GM12865 (cell line): ENCODE data around the gene MEIS1.

Experiments used
- DNase-seq: peaks from one replicate; pipeline ENCODE4 v3.0.0; 2010; ENCODE audit warnings: low read depth
- H3K4me3 ChIP-seq: 2 replicates; pipeline ENCODE4 v1.5.1; 2011; ENCODE audit warnings: mild to moderate bottlenecking, low read depth, low read length, control low read depth
- TF ChIP-seq, protein P1 (sequence below): IDR thresholded peaks from 2 replicates; pipeline ENCODE4 v1.5.1; 2011; ENCODE audit warnings: low read length, control low read depth, low read depth, inconsistent platforms; ENCODE audit not compliant: insufficient read depth; ENCODE audit errors: missing control alignments

Gene MEIS1

DNA sequence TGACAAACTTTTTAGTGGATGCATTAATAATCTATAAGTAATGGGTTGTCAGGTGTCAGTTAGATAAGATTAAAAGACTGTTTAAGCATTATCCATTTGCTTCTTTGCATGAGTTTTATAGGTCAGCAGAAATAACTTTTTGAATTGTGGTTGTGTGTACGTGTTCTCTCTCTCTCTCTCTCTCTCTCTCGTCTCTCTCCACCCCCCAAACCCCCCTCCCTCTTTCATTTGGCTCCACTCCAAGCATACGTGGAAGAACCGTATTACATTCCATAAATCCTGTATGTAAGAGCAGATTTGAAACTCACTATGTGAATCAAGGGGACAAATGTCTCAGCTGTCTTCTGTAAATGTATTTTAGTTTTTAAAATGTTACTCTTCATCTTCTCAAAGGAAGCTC lies 120.2 kb downstream of the MEIS1 start:
- TF ChIP-seq, protein P1, sequence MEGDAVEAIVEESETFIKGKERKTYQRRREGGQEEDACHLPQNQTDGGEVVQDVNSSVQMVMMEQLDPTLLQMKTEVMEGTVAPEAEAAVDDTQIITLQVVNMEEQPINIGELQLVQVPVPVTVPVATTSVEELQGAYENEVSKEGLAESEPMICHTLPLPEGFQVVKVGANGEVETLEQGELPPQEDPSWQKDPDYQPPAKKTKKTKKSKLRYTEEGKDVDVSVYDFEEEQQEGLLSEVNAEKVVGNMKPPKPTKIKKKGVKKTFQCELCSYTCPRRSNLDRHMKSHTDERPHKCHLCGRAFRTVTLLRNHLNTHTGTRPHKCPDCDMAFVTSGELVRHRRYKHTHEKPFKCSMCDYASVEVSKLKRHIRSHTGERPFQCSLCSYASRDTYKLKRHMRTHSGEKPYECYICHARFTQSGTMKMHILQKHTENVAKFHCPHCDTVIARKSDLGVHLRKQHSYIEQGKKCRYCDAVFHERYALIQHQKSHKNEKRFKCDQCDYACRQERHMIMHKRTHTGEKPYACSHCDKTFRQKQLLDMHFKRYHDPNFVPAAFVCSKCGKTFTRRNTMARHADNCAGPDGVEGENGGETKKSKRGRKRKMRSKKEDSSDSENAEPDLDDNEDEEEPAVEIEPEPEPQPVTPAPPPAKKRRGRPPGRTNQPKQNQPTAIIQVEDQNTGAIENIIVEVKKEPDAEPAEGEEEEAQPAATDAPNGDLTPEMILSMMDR: no peak
- no peak overlapping the region for H3K4me3 ChIP-seq
- DNase-seq: no peak

DNA sequence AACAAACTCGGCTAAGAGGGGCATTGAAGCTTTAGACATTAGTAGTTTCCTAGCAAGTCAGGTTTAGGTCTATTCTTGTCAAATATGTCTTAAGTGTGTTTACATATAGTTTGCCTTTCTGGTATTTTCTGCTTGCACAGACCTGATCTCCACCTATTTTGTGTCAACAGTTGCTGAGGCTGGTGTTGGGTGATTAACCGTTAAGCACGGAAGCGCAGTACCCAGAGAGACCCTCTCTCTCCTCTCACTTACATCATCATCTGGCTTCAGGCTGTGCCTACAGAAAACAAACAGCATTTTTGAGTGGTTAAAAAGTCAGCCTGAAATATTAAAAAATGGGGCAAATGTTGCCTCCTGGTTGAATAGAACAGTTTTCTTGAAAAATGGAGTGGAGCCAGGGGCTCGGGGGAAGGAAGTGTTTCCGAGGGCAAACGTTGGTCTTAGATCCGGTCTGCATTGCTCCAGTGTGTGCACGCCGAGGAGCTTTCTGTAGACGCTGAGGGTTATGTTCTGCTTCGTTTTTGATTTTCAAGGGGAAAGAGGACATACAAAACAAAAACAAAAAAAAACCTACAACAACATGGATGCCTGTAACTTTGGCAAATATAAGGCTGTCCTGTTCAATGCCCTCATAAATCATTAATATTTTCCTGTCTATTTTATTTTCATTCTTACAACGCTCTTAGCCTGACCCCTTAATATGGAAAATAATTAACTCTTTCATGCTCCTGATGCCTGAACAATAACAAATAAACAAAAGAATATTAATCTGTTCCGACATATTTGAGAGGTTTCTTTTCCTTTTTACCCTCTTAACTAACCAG lies 120.8 kb downstream of the MEIS1 start:
- TF ChIP-seq, protein P1: no peak
- no peak overlapping the region for H3K4me3 ChIP-seq
- DNase-seq: no peak

DNA sequence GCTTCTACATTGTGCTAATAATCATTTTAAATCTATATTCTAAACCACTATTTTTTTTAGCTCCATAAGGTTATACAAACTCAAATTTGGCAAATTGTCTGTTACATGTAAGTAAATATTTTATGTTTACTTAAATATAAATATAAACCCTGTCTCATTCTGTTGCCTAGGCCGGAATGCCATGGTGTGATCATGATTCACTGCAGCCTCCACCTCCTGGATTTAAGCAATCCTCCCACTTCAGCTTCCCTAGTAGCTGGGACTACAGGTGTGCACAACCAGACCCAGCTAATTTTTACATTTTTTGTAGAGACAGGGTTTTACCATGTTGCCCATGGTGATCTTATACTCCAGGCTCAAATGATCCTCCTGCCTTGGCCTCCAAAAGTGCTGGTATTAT lies 124.7 kb downstream of the MEIS1 start:
- DNase-seq: no peak

DNA sequence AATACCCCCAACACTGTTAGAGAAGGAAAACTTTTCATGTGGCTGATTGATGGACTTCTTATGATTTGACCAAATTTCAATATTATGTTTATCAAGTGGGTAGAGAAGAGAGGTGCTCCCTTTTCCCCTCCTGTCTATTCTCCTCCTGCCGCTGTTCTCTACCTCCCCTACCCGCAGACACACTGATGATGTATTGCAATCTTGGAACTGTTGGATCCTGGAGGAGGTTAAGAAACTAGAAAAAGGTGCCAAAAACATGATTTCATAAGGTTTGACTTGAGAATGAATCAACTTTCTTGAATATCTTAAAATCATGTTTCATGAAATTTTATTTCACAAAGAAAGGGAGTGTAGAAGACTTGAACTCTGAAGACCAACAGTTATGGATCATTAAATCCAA lies 125.8 kb downstream of the MEIS1 start:
- no peak for DNase-seq
- TF ChIP-seq, protein P1: no peak
- no peak overlapping the region for H3K4me3 ChIP-seq

More for the DNA sequence above, 124.7 kb downstream of the MEIS1 start:
- no peak overlapping the region for H3K4me3 ChIP-seq
- TF ChIP-seq, protein P1: no peak

DNA sequence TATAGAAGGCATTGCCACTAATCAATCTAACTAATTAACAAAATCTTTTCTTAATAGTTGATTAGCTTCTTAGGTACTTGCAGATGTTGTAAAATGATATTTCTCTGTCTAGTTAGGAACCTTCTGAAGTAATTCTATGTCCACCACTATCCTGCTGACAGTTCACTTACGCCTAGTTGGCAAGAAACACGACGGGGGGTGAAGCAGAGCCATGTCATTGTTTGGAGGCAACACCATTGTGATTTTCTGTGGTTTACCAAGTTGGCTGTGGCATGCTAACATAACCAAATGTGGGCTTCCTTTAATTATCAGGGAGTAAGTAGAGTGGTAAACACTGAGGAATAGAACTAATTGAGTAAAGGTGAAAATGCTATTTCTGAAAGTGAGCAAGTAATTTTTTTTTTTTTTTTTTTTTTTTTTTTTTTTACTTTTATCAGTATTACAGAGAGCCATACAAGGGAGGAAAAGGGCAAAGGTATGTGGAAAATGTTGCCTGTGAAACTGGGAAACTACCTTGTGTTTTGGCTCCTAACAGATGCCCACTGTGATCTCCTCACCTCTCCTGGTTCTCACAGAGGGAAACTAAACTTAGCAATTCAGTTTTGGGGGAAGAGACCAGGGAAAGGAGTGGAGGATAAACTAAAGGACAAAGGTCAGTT lies 126.8 kb downstream of the MEIS1 start:
- DNase-seq: no peak
- TF ChIP-seq, protein P1: no peak
- no peak overlapping the region for H3K4me3 ChIP-seq

DNA sequence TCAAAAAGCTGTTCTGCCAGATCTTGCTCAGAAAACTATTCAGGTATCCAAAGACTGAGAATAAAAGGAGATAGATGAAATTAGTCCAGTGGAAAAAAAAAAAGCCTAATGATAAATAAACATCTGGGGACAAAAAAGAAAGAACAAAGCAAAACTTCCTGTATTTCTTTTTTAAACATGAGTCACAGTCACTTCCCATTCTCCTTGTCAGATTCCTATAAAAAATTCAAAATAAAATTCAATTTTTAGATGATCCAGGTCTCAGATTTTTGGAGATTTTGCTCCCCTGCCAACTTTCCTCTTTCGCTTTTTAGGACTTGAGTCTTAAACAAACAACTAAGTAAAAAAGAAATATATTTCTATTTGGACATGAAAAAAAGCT lies 127.4 kb downstream of the MEIS1 start:
- DNase-seq: no peak
- TF ChIP-seq, protein P1: no peak
- H3K4me3 ChIP-seq: no peak overlapping the region

DNA sequence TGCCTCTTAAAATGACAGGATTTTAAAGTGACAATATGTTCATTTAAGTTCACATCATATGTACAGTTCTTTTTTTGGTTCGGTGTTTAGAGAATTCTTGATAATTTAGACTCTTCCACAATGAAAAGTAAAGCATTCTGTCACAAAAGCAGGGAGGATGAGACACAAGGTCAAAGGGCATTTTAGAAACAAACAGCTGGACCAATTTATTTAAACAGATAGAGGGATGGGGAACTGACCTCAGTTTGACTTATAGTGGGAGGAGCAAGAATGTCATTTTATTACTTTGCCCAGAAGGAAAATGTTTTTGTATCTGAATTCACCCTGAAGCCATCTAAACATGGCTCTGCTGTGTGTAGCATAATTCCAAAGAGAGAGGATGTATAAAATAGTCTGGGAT lies 128.5 kb downstream of the MEIS1 start:
- no peak for DNase-seq
- TF ChIP-seq, protein P1: no peak
- H3K4me3 ChIP-seq: no peak overlapping the region
